Measurements from ENCODE around the gene HIVEP3.

Gene HIVEP3

GRCh38 chr1:41878911-41879310, 39.8 kb downstream of the HIVEP3 start:
- H3K27me3 ChIP-seq (ENCODE audit: insufficient read depth, poor library complexity, severe bottlenecking), result no peaks in the 10 kb centered on the region
- DNase-seq (ENCODE audit: low read depth in 1 of 2, low spot score in 1 of 2), result no peak
- TF ChIP-seq GABPA (IDR thresholded peaks at IDR 0.05; ENCODE audit: low read depth) (no peak), CTCF (IDR thresholded peaks at IDR 0.05; ENCODE audit: insufficient read depth, low read length) (no peak), SPI1 (IDR thresholded peaks at IDR 0.05; ENCODE audit: borderline replicate concordance, low read depth) (no peak), REST (IDR thresholded peaks at IDR 0.05; ENCODE audit: insufficient replicate concordance, low read depth) (no peak), POLR2AphosphoS5 (IDR thresholded peaks at IDR 0.05; ENCODE audit: low read depth) (no peak)
- no peak overlapping the region for H3K4me3 ChIP-seq (replicated peaks; ENCODE audit: insufficient read depth, low read length)
- no peak overlapping the region for H3K27ac ChIP-seq (replicated peaks)

GRCh38 chr1:41878495-41878894, 40.2 kb downstream of the HIVEP3 start:
- Histone ChIP-seq H3K27me3 (ENCODE audit: insufficient read depth, poor library complexity, severe bottlenecking) (no peaks in the 10 kb centered on the region), H3K27ac (replicated peaks) (no peak overlapping the region), H3K4me3 (replicated peaks; ENCODE audit: insufficient read depth, low read length) (no peak overlapping the region)
- DNase-seq (ENCODE audit: low read depth in 1 of 2, low spot score in 1 of 2), result no peak
- TF ChIP-seq CTCF (IDR thresholded peaks at IDR 0.05; ENCODE audit: insufficient read depth, low read length), result no peak
- TF ChIP-seq GABPA (IDR thresholded peaks at IDR 0.05; ENCODE audit: low read depth), result no peak
- no peak for TF ChIP-seq REST (IDR thresholded peaks at IDR 0.05; ENCODE audit: insufficient replicate concordance, low read depth)
- no peak for TF ChIP-seq SPI1 (IDR thresholded peaks at IDR 0.05; ENCODE audit: borderline replicate concordance, low read depth)
- no peak for TF ChIP-seq POLR2AphosphoS5 (IDR thresholded peaks at IDR 0.05; ENCODE audit: low read depth)

GRCh38 chr1:41876576-41877445, 41.9 kb downstream of the HIVEP3 start:
- Histone ChIP-seq H3K27ac (replicated peaks) (no peak overlapping the region), H3K27me3 (ENCODE audit: insufficient read depth, poor library complexity, severe bottlenecking) (no peaks in the 10 kb centered on the region), H3K4me3 (replicated peaks; ENCODE audit: insufficient read depth, low read length) (no peak overlapping the region)
- no peak for DNase-seq (ENCODE audit: low read depth in 1 of 2, low spot score in 1 of 2)
- no peak for TF ChIP-seq GABPA (IDR thresholded peaks at IDR 0.05; ENCODE audit: low read depth)
- no peak for TF ChIP-seq CTCF (IDR thresholded peaks at IDR 0.05; ENCODE audit: insufficient read depth, low read length)
- no peak for TF ChIP-seq SPI1 (IDR thresholded peaks at IDR 0.05; ENCODE audit: borderline replicate concordance, low read depth)
- no peak for TF ChIP-seq POLR2AphosphoS5 (IDR thresholded peaks at IDR 0.05; ENCODE audit: low read depth)
- no peak for TF ChIP-seq REST (IDR thresholded peaks at IDR 0.05; ENCODE audit: insufficient replicate concordance, low read depth)
